ENCODE measurements around the gene SGMS2.

The SGMS2 gene

GRCh38 chr4:107893171-107894137 is 68.7 kb downstream of the SGMS2 start:
- DNase-seq (ENCODE audit: low read depth): no peak
- no peak overlapping the region for H3K4me3 ChIP-seq (ENCODE audit: low read depth, low read length)

DNA sequence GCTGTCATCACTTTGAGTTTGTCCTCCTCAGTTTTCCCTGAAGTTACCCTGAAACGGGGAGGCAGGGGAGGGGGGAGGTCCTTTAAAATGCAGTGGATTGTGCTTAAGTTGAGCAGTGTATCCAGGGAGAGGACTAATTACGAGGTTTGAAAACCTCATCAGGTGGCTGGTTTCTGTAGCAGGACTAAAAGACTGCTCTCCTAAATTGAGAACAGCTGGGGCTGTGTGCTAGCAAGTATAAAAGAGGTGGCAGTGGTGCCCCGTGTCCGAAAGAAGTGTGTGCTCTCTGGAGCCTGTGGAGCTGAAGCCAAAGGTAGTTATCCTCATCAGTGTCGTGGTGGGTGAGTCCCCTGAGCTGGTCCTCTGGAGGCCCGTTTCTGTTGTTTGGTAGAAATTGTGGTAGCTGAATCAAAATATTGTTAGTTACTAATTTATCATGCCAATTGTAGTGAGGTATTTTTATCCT is 69.4 kb downstream of the SGMS2 start:
- no peak for DNase-seq (ENCODE audit: low read depth)
- no peak overlapping the region for H3K4me3 ChIP-seq (ENCODE audit: low read depth, low read length)
- no peak for TF ChIP-seq CTCF (IDR thresholded peaks at IDR 0.05; ENCODE audit: insufficient read depth, low read depth, low read length, missing control alignments)

More at GRCh38 chr4:107893171-107894137, 68.7 kb downstream of the SGMS2 start:
- TF ChIP-seq CTCF (IDR thresholded peaks at IDR 0.05; ENCODE audit: insufficient read depth, low read depth, low read length, missing control alignments): no peak

DNA sequence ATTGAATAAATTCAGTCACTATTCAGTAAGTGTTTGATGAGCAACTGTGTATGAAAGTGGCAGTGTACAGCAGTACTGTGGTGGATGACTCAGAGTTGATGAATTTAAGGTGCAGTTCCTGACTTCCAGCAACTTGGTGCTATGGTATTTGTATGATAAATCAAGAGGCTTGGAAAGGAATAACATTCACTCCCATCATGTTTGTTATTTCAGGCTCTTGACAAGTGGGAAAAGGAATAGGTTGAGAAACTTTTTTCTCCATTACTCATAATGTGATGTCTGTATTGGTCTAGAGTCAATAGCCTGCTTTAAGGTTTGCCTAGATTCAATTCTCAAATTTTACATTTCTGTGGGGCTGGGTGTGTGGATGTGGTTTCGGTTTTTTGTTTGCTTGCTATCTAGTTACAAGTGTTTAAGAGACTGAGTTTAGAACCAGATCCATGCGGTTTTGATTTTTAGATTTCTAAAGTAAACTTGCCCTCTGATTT is 71.5 kb downstream of the SGMS2 start:
- no peak for DNase-seq (ENCODE audit: low read depth)
- no peak overlapping the region for H3K4me3 ChIP-seq (ENCODE audit: low read depth, low read length)
- TF ChIP-seq CTCF (IDR thresholded peaks at IDR 0.05; ENCODE audit: insufficient read depth, low read depth, low read length, missing control alignments): no peak

DNA sequence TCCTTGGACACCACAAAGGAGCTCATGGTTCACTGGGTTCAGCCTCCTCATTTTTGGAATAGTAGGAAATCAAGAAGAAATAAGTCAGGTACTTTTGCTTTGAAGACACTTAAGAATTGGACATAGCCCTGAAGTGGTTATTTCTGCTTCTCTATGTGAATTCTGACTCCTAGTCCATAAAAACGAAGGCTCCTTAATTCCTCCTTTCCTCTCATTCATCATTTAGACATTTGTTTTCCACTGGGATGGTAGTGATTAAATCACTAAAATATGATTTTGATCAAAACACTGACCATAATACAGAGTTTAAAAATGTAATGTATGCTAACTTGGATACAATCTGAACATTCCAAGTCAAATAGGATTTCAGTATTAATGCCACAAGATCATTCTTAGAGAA is 71.9 kb downstream of the SGMS2 start:
- TF ChIP-seq CTCF (IDR thresholded peaks at IDR 0.05; ENCODE audit: insufficient read depth, low read depth, low read length, missing control alignments): no peak
- no peak for DNase-seq (ENCODE audit: low read depth)
- no peak overlapping the region for H3K4me3 ChIP-seq (ENCODE audit: low read depth, low read length)

- no peak for TF ChIP-seq CTCF (IDR thresholded peaks at IDR 0.05; ENCODE audit: insufficient read depth, low read depth, low read length, missing control alignments)
- H3K4me3 ChIP-seq (ENCODE audit: low read depth, low read length): no peak overlapping the region
- no peak for DNase-seq (ENCODE audit: low read depth)
These were observed 73.1 kb downstream of the SGMS2 start for GRCh38 chr4:107897823-107898222.

DNA sequence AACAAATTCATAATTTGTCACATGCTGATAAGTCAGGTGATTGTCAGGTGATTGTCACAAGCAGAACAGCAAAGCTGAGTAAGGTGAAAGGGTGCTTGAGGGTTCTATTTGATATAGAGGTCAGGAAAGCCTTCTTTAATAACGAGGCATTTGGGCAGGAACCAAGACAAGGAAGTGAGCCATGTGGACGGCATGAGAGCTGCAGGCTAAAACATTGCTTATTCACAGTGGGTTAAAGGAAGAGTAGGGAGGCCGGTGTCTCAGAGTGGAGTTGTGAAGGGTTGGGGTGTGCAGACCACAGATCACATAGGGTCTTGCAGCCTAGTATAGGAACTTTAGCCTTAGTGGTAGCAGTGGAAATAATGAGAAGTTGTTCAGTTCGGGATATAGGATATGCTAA is 75.3 kb downstream of the SGMS2 start:
- TF ChIP-seq CTCF (IDR thresholded peaks at IDR 0.05; ENCODE audit: insufficient read depth, low read depth, low read length, missing control alignments): no peak
- H3K4me3 ChIP-seq (ENCODE audit: low read depth, low read length): no peak overlapping the region
- DNase-seq (ENCODE audit: low read depth): no peak

Data from GM12865 (cell line).